HCT116 (cell line): Measurements from ENCODE around the gene THAP10. TPM values are rescaled to one million over a fixed set of nuclear protein-coding genes. Genes with fewer than 3 reads are reported as not detected.

Source experiments
- ATAC-seq: fragments of 200-7000 bp; cut with Tn5 transposase; 2 replicates; pipeline ENCODE4 v1.9.1; 2020; ENCODE audit warnings: mild to moderate bottlenecking, moderate library complexity
- BruUV-seq: library from RNA; stranded (reverse); fragments of 400-500 nt; replicated peaks from 2 replicates; lab custom pipeline; 2021; lab: Mats Ljungman, UMichigan
- CTCF ChIA-PET: fragments of 300-600 bp; sonication (Branson Sonifier 250); formaldehyde crosslinking; loops from one replicate; lab custom pipeline; 2021; ENCODE audit warnings: antibody characterized with exemption; lab: Charles Lee
- POLR2A ChIA-PET: fragments of 300-600, 350-600 bp; sonication (Branson Sonifier 250); formaldehyde crosslinking; loops from one replicate; lab custom pipeline; 2021; ENCODE audit warnings: antibody characterized with exemption; lab: Charles Lee
- RAD21 ChIA-PET, 2 experiments: fragments of 300-600 bp; sonication (Branson Sonifier 250); formaldehyde crosslinking; loops; one replicate each; lab custom pipeline; 2023; ENCODE audit warnings: low total read pairs in 2 of 2; ENCODE audit not compliant: uncharacterized antibody in 2 of 2, unreplicated experiment in 2 of 2, low non-redundant PET in 1 of 2; lab: Charles Lee
- DNase-seq: peaks from one replicate; pipeline ENCODE4 v3.0.0-alpha.2; 2010; ENCODE audit warnings: low read depth, low spot score
- H2AFZ ChIP-seq: fragments of 200-600 bp; shearing (Covaris generic), sonication (generic); 2 replicates; pipeline ENCODE4 v1.6.1; 2017; ENCODE audit warnings: low read depth, mixed run types, mixed read lengths, antibody characterized with exemption, low read length; ENCODE audit not compliant: poor library complexity, severe bottlenecking
- H3K27ac ChIP-seq: 2 replicates; pipeline ENCODE4 v1.5.1; 2012; ENCODE audit warnings: low read depth, low read length
- H3K27me3 ChIP-seq: fragments of 200-600 bp; sonication (generic); 2 replicates; pipeline ENCODE4 v1.6.1; 2016; ENCODE audit warnings: mixed run types, low read length, mixed read lengths; ENCODE audit not compliant: insufficient read depth
- H3K36me3 ChIP-seq, 2 experiments: fragments of 200-500 bp in 1 of 2; fragments of 200-600 bp in 1 of 2; sonication (Bioruptor generic) in 1 of 2; sonication (generic) in 1 of 2; 2 replicates each; pipeline versions ENCODE4 v1.5.1 to v1.6.1; 2014 to 2016; ENCODE audit warnings: low read length in 2 of 2, inconsistent platforms in 1 of 2, mixed read lengths in 1 of 2, mixed run types in 1 of 2; ENCODE audit not compliant: insufficient read depth in 2 of 2, control insufficient read depth in 1 of 2
- H3K4me1 ChIP-seq, 2 experiments: fragments of 200-600 bp in 1 of 2; sonication (generic) in 1 of 2; 2 replicates each; pipeline versions ENCODE4 v1.5.1 to v1.6.1; 2012 to 2017; ENCODE audit warnings: low read length in 2 of 2, inconsistent platforms in 1 of 2, mild to moderate bottlenecking in 1 of 2, mixed read lengths in 1 of 2, mixed run types in 1 of 2, moderate library complexity in 1 of 2; ENCODE audit not compliant: insufficient read depth in 2 of 2, control insufficient read depth in 1 of 2
- H3K4me2 ChIP-seq: fragments of 200-600 bp; sonication (generic); 2 replicates; pipeline ENCODE4 v1.6.1; 2017; ENCODE audit warnings: mixed run types, low read length, mixed read lengths
- H3K4me3 ChIP-seq, 2 experiments: fragments of 200-600 bp in 1 of 2; sonication (generic) in 1 of 2; replicated peaks in 1 of 2; 2 replicates each; pipeline ENCODE4 v1.5.1; 2011 to 2016; ENCODE audit warnings: low read length in 2 of 2, control low read depth in 1 of 2, low read depth in 1 of 2, mild to moderate bottlenecking in 1 of 2, mixed read lengths in 1 of 2, mixed run types in 1 of 2
- H3K79me2 ChIP-seq: fragments of 200-600 bp; sonication (generic); 2 replicates; pipeline ENCODE4 v1.6.1; 2017; ENCODE audit warnings: mild to moderate bottlenecking, mixed run types, low read length, moderate library complexity, mixed read lengths; ENCODE audit not compliant: insufficient read depth
- H3K9ac ChIP-seq: fragments of 200-600 bp; sonication (generic); 2 replicates; pipeline ENCODE4 v1.6.1; 2016; ENCODE audit warnings: low read length, mixed read lengths
- H3K9me2 ChIP-seq: fragments of 200-600 bp; sonication (generic), shearing (Covaris generic); 2 replicates; pipeline ENCODE4 v1.6.1; 2017; ENCODE audit warnings: mixed run types, mild to moderate bottlenecking, moderate library complexity; ENCODE audit not compliant: insufficient read depth
- H3K9me3 ChIP-seq, 2 experiments: fragments of 200-500 bp in 1 of 2; fragments of 200-600 bp in 1 of 2; sonication (Bioruptor generic) in 1 of 2; sonication (generic) in 1 of 2; 2 replicates each; pipeline ENCODE4 v1.6.1; 2014 to 2017; ENCODE audit warnings: low read length in 2 of 2, mixed read lengths in 2 of 2, inconsistent platforms in 1 of 2, low read depth in 1 of 2, mild to moderate bottlenecking in 1 of 2, mixed run types in 1 of 2, moderate library complexity in 1 of 2; ENCODE audit not compliant: control insufficient read depth in 1 of 2, insufficient read depth in 1 of 2
- H4K20me1 ChIP-seq: fragments of 200-600 bp; sonication (generic), shearing (Covaris generic); 2 replicates; pipeline ENCODE4 v1.6.1; 2017; ENCODE audit warnings: mixed run types, mild to moderate bottlenecking, moderate library complexity; ENCODE audit not compliant: insufficient read depth
- ATF3 ChIP-seq: IDR thresholded peaks from 2 replicates; pipeline ENCODE4 v1.6.1; 2012
- CBX3 ChIP-seq: IDR thresholded peaks from 2 replicates; pipeline ENCODE4 v1.6.1; 2012; ENCODE audit warnings: low read depth
- CTCF ChIP-seq, 3 experiments: fragments of 200-600 bp in 1 of 3; sonication (generic) in 1 of 3; IDR thresholded peaks in 2 of 3; conservative IDR thresholded peaks in 1 of 3; 2 replicates each; pipeline ENCODE4 v1.5.1; 2012 to 2017; ENCODE audit warnings: low read depth in 2 of 3, low read length in 2 of 3, antibody characterized with exemption in 1 of 3, borderline replicate concordance in 1 of 3, control low read depth in 1 of 3, mild to moderate bottlenecking in 1 of 3, mixed read lengths in 1 of 3, mixed run types in 1 of 3, moderate library complexity in 1 of 3; ENCODE audit not compliant: insufficient read depth in 1 of 3
- EGR1 ChIP-seq: IDR thresholded peaks from 2 replicates; pipeline ENCODE4 v1.6.1; 2012; ENCODE audit warnings: low read depth
- FOSL1 ChIP-seq: IDR thresholded peaks from 2 replicates; pipeline ENCODE4 v1.6.1; 2012; ENCODE audit warnings: low read depth
- JUND ChIP-seq: IDR thresholded peaks from 2 replicates; pipeline ENCODE4 v1.6.1; 2012
- POLR2AphosphoS5 ChIP-seq: IDR thresholded peaks from 2 replicates; pipeline ENCODE4 v1.6.1; 2011; ENCODE audit warnings: mild to moderate bottlenecking, low read depth, low read length, moderate library complexity
- SP1 ChIP-seq: IDR thresholded peaks from 2 replicates; pipeline ENCODE4 v1.6.1; 2012; ENCODE audit warnings: low read depth
- SRF ChIP-seq: IDR thresholded peaks from 2 replicates; pipeline ENCODE4 v1.6.1; 2012; ENCODE audit warnings: low read depth
- TCF7L2 ChIP-seq: IDR thresholded peaks from 2 replicates; pipeline ENCODE4 v1.7.0; 2011; ENCODE audit warnings: borderline replicate concordance, inconsistent platforms; ENCODE audit not compliant: insufficient read depth, insufficient read length; ENCODE audit errors: extremely low read depth
- YY1 ChIP-seq: IDR thresholded peaks from 2 replicates; pipeline ENCODE4 v1.6.1; 2011; ENCODE audit warnings: low read length, low read depth, moderate library complexity, mild to moderate bottlenecking; ENCODE audit not compliant: insufficient replicate concordance; ENCODE audit errors: extremely low read depth
- ZBTB33 ChIP-seq: IDR thresholded peaks from 2 replicates; pipeline ENCODE4 v1.6.1; 2011; ENCODE audit warnings: mild to moderate bottlenecking, low read length, moderate library complexity; ENCODE audit not compliant: insufficient replicate concordance; ENCODE audit errors: extremely low read depth
- intact Hi-C: fragments of 100-400 bp; cut with micrococcal nuclease; formaldehyde crosslinking; loops from 2 replicates; pipeline ENCODE4 v1.10.0; 2022
- total RNA-seq: library from RNA; stranded (reverse); gene quantifications from one replicate; pipeline ENCODE4 v1.2.1, GENCODE V29; 2021; ENCODE audit not compliant: unreplicated experiment
- TF ChIP-seq, protein P1 (sequence below): IDR thresholded peaks from 2 replicates; pipeline ENCODE4 v1.6.1; 2012; ENCODE audit warnings: low read depth

The THAP10 gene
- total RNA-seq, 1 experiment from 2014 or later: 2.8 TPM

GRCh38 chr15:70837476-70837875 is 54.8 kb downstream of the THAP10 start:
- H3K27ac ChIP-seq: no peak overlapping the region
- no TSS peak for BruUV-seq
- no peak overlapping the region for H3K9ac ChIP-seq
- no peaks in the 10 kb centered on the region for H3K79me2 ChIP-seq
- no peak overlapping the region for H3K4me3 ChIP-seq
- no peak overlapping the region for H3K4me2 ChIP-seq
- no peak for ATAC-seq
- DNase-seq: no peak
- ChIA-PET RAD21 (no interaction called here), CTCF (interaction anchor here (1.1 kb wide), 1 partner anchor 13 kb away, joined by 3 read pairs; no protein-coding TSS in a partner anchor), POLR2A (no interaction called here)
- no peaks in the 10 kb centered on the region for H3K9me2 ChIP-seq
- H3K36me3 ChIP-seq: peaks cover 5 to 10% of the 10 kb centered on the region in 2 experiments; a peak in 1 of 4 replicates
- intact Hi-C loops: no loop called here
- TF ChIP-seq POLR2AphosphoS5 (no peak), ATF3 (no peak), TCF7L2 (no peak), SRF (no peak), JUND (no peak), SP1 (no peak), CTCF (IDR thresholded peaks at IDR 0.05 in 2 of 3, conservative IDR thresholded peaks at IDR 0.05 in 1 of 3; ENCODE audit: borderline replicate concordance in 1 of 3, insufficient read depth in 1 of 3, low read depth in 2 of 3, low read length in 2 of 3) (no peak), FOSL1 (no peak), CBX3 (no peak), ZBTB33 (no peak), YY1 (no peak), EGR1 (no peak)
- TF ChIP-seq, protein P1, sequence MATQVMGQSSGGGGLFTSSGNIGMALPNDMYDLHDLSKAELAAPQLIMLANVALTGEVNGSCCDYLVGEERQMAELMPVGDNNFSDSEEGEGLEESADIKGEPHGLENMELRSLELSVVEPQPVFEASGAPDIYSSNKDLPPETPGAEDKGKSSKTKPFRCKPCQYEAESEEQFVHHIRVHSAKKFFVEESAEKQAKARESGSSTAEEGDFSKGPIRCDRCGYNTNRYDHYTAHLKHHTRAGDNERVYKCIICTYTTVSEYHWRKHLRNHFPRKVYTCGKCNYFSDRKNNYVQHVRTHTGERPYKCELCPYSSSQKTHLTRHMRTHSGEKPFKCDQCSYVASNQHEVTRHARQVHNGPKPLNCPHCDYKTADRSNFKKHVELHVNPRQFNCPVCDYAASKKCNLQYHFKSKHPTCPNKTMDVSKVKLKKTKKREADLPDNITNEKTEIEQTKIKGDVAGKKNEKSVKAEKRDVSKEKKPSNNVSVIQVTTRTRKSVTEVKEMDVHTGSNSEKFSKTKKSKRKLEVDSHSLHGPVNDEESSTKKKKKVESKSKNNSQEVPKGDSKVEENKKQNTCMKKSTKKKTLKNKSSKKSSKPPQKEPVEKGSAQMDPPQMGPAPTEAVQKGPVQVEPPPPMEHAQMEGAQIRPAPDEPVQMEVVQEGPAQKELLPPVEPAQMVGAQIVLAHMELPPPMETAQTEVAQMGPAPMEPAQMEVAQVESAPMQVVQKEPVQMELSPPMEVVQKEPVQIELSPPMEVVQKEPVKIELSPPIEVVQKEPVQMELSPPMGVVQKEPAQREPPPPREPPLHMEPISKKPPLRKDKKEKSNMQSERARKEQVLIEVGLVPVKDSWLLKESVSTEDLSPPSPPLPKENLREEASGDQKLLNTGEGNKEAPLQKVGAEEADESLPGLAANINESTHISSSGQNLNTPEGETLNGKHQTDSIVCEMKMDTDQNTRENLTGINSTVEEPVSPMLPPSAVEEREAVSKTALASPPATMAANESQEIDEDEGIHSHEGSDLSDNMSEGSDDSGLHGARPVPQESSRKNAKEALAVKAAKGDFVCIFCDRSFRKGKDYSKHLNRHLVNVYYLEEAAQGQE: no peak
- no peaks in the 10 kb centered on the region for H3K27me3 ChIP-seq
- no peak overlapping the region for H2AFZ ChIP-seq
- peaks cover 16 to 22% of the 10 kb centered on the region in 2 experiments for H3K4me1 ChIP-seq
- peaks cover 3 to 5% of the 10 kb centered on the region in 2 experiments; a peak in 2 of 4 replicates for H3K9me3 ChIP-seq
- no peaks in the 10 kb centered on the region for H4K20me1 ChIP-seq
